NOMO-1 treated with dmso at 0.1 percent for 144 hours (cell line): Measurements from ENCODE around the gene NSD1.
"Not testable (repeated sequence)": the region's sequence is repeated elsewhere in the genome, so short reads cannot be mapped to it uniquely, and the experiment has no call there.

Source experiments
- DNase-seq: peaks from one replicate; lab custom pipeline; 2025; ENCODE audit not compliant: unreplicated experiment; lab: John Stamatoyannopoulos, UW

Gene NSD1

DNA sequence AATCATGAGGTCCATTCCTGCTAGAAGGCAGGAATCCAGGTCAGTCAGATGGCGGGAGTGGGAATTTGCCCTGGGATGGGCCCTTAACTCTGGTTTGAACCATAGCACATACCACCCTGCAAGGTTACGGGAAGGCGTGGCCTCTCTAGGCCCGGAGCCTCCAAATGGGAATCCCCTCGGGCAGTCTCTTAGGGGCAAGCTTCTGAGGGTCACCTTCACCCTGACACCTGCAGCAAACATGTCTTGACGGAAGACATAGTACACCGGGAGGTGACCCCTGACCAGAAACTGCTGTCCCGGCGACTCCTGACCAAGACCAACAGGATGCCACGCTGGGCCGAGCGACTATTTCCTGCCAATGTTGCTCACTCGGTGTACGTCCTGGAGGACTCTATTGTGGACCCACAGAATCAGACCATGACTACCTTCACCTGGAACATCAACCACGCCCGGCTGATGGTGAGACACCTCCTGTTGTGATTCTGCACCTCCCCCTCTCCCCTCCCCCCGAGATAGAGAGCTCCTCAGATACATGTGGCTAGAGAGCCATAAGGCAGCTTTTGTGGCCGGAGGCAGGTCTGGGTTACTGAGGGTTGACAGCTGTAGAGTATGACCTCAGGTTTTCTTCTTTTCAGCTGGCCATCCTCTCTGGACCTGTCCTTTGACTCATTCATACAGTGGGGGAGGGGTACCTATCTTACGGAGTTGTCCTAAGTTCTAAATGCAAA is 171.0 kb downstream of the NSD1 start:
- DNase-seq, result no peak

DNA sequence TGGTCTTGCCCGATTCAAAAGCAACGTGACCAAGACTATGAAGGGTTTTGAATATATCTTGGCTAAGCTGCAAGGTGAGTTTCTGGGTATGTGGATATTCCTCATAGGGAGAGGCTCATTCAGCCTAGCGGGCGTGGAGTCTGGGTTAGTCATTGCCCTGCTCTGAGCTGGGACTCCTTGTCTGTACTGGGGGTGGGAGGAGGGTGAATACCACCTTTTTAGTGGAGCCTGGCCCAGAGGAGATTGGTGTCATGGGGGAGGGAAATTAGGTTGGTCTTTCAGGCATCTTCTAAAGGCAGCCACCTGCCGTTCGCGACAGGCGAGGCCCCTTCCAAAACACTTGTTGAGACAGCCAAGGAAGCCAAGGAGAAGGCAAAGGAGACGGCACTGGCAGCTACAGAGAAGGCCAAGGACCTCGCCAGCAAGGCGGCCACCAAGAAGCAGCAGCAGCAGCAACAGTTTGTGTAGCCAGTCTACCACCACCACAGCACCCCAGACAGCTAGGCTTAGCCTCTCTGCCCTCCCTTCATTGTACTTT is 172.6 kb downstream of the NSD1 start:
- DNase-seq, result not testable (repeated sequence)

DNA sequence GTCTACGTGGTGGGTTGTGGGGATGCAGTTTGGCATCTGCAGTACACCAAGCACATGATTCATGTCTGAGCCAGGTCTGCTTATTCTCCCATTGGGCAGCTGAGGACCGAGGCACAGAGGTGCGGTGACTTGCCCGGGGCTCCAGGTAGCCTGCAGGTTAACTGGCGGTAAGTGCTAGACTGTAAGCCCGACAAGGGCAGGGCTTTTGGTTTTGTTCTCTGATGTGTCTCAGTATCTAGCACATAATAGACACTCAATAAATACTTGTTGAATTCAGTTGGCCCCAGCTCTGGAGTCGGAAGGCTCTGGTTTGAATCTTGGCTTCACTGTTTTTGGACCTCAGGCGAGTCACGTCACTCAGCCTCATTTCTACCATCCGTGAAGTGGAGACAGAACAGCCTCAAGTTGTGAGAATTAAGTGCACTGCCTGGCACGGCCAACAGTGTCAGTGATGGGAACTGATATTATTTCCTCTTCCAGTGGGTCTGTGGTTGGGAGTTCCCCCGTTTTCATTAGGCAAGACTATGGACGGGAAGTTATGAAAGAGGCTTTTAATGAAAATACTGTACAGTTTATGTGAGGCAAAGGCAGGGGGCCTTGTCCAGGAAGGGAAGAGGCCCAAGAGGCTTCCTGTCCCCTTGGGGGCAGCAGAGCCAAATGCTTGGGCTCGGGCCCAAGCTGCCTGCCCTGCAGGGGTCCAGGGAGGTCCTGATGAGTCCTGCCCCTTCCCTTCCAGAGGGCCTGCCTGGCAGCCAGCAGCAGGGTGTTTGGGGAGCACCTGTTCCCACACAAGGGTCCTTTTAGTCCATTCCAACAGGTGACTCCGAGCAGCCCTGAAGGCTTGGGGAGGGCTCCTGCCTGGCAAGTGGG is 173.3 kb downstream of the NSD1 start:
- peak; percentile 96 for DNase-seq

DNA sequence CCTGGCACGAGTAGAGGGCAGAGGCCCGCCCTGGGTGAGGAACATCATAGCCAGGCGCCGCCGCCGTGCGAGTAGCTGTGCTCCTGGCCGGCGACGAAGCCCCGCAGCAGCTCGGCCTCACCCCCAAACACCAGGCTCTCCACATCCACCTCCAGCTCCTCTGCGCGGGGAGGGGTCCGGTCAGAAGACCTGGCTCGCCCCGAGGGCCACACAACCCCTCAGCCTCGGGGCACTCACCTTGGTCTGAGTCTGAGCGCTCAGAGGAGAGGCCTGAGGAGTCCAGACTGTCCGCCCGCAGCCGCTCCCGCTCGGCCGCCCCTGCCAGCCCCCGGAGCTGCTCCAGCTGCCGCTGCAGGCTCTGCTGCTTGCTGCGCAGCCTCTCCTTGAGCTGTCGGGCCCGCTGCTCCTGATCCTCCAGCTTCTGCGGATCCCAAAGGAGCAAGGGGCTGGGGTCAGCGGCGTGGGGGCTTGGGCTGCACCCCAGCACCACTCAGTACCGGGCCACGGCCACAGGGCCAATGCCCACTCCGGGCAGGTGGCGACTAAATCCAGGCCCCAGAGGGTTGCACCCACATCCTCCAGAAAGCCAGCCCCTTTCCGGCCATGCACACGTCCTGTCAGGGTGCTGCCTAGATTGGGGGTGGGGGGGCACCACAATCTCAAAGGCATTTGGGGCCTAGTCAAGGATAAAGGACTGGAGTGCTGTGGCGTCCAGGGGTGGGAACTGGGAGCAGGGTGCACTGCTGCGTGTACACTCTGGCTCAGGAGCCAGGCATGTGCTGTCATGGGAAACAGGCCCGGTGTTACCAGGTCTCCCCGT is 174.2 kb downstream of the NSD1 start:
- peak; percentile 20 for DNase-seq

DNA sequence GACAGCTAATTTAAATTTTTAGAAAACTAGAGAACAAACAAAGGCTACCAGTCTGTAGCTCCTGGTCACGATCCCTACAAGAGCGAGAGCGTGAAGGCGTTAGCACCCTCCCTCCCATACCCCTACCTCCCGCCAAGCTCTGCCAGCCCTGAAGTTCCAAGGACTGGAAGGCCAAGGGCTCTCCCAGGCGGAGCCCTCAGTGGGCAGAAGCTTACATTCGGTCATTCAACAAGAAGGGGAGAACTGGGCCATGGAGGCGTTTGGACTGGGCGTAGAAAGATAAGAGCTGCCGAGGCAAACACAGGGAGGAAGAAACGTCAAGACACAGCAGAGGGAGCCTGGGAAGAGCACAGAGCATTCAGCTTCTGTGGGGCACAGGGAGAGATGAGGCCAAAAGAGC is 175.2 kb downstream of the NSD1 start:
- DNase-seq, result no peak

DNA sequence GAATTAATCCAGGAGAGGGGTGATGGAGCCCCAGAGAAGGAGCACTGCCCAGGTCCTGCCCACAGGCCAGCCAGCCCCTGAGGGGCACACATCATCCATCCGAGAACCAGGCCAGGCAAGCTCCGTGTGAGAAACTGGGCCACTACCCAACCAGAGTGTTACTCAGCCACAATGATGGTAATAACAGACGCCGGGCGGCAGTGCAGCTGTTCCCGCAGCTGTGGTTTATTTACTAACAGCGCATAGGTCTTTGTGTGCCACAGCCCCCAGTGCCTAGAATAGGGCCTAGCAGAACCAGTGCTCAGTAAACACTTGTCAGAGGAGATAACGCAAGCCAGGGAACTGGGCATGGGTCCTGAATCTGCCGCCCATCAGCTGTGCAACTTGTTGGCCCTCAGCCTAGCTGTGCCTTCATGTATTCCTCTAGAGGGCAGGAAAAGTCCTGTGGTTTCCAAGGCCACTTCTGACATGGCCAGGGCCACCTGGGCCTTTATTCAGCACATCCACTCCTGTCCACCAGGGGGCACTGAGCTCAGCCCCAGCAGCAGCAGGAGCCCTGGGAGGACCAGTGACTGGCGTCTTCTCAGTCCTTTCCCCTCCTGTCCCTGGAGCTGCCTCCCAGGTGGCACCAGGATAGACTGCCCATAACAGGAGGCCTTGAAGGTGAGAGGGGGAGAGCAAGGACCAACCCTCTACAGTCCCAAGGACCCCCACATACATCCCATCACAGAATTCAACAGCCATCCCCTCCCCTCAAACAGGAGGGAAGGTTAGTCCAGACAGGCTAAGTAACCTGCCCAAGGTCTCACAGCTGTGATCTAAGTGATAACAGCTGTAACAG is 176.0 kb downstream of the NSD1 start:
- peak; percentile 38 for DNase-seq

DNA sequence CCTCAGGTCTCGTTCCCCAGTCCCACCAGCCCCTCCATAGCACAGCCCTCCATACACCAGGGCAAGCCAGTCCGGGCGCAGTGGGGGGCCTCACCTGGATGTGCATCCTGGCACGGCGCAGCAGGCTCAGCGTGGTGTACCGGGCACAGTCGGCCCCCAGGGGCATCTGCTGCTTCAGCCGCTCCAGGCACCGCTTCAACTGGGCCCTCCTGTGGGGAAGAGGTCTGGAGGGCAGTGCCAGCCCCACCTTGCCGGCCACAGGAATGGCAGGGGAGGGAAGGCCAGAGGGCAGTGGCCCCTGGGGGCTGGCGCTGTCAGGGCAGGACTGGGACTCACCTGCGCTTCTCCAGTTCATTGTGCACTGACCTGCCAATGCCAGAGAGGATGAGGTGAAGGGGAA is 176.8 kb downstream of the NSD1 start:
- no peak for DNase-seq

DNA sequence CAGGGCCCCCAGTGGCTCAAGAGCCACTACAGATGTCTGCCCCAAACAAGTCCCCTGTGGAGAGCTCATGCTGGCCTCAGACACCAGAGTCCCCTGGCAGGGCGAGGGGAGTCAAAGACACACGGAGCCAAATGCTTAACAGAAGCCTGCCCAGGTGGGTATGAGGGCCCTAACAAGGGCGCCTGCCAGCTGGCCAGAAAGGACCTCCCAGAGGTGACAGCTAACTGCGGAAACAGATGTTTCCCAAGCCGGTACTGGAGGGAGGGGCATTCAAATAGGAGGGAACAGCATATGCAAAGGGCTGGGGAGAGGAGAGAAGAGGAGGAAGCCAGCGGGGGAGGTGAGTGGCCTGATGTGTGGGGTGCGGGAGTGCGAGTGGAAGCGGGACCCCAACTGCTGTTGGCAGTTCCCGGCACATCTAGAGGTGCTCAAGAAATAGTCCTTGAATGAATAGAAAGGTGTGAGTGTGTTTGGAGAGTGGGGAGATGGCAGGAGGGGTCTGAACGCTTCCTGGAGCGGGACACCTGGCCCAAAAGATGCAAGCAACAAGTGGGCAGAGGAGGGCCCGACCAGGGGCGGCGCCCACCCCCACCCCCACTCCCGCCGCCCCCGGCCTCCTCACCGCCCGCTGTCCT is 177.3 kb downstream of the NSD1 start:
- peak; percentile 60 for DNase-seq

DNA sequence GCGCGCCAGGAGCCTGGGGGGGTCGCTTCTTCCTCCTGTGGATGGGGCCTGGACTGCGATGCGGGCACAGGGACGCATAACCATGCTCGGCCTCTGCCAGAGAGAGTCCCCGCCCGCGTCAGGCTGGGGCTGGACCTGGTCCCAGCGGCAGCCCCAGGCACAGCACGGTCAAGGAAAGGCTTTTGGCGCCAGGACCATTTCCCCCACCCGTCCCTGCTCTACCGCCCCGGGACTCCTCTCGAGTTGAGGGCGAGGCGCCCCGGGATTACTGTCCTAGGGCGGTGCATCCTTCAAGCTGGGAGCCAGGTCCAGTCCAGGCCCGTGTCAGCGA is 177.8 kb downstream of the NSD1 start:
- no peak for DNase-seq

DNA sequence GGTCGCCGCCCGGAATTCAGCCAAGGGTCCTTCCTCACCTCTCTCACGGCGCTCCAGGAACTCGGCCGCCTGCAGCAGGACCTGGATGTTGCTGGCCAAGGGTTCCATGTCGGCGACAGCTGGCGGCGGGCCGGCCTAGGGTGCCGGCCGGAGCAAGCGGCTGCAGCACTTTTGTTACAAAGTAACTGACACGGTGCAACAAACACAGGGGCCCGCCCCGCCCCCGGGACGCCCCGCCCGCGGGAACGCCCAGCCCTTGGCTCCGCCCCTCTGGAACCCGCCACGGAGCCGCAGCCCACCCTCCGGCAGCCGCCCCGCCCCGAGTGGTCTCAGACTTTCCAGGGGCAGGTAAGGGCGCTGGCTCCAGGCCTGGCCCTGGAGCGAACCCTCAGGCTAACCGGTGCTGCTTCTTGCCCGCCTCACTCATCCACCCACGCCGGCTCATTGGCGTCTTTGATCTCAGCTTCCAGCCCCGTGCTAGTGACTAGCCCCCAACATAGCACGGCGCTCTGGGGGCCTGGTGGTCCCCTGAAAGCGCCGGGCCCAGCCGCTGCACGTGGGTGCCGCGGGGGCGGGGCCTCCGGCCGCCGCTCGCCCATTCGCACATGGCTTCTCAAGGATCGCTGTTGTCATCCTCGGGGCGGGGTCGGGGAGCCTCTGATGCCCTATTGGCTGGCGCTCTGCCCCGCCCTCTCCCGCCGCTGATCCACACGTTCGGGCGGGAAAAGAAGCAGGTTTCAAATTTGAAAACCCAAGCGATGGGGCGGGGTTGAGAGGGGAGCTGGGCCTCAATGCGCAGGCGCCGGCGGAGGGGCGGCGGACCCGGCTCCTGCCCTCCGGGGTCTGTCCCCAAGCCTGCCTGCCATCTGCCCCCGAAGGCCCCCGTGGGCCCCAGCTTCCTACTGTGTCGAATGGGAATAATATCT is 178.4 kb downstream of the NSD1 start, which contains the start of gene MXD3:
Gene MXD3, minus strand, starts transcription at position 176 of the 926 bp plus-strand sequence. Its CDS starts 68 bp downstream, at position 108.
- peak; percentile 97 for DNase-seq

DNA sequence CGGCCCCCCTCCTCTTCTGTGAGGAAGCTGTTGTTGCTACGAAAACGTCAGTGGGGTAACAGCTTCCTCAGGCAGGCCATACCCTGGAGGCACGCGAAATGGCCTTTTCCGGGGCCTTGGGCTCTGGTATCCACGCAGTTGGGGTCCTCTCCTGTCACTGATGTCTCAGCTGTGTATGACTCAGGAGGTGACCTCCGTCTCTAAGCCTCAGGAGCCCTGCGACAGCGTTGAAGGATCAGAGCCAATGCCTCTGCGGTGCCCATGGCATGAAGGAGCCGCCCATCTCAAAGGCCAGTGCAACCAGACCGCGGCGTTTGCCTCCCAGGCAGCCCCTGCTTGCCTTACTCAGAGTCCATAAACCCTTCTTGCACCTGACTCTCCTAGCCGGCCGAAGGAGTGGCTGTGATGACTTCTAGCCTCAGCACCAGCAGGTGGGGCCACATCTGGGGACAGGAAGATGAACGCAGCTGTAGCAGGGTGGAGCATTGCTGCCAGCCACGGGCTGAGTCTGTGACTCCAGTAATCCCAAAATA is 179.1 kb downstream of the NSD1 start:
- DNase-seq, result no peak

DNA sequence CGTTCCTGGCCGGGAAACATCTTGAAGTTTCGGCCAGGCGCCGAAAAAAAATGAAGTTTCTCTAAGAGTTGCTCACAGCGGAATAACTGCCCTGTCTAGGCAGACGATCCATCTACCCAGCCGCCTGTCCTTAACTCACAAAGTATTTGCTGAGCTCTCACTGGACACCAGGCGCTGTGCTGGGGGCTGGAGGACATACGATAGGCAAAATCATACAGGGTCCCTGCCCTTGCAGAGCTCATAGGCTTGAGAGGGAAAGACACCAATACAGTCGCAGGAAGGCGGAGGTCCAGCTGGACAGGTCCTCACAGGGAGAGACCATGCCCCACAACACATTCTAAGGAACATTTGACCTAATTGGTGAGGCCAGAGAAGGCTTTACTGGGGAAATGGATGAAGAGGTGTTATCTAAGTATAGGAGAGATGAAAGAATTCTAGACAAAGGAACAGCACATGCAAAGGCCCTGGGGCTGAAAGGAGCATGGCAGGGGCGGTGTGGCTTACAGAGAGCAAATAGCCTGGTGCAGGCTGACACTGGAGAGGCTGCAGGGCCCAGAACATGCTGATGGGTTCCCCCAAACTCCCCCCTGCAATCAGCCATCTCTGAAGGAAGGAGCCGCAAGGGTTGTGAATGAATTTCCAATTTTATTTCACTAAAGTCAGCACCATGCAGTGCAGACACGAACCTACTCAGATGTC is 180.1 kb downstream of the NSD1 start:
- DNase-seq, result no peak

DNA sequence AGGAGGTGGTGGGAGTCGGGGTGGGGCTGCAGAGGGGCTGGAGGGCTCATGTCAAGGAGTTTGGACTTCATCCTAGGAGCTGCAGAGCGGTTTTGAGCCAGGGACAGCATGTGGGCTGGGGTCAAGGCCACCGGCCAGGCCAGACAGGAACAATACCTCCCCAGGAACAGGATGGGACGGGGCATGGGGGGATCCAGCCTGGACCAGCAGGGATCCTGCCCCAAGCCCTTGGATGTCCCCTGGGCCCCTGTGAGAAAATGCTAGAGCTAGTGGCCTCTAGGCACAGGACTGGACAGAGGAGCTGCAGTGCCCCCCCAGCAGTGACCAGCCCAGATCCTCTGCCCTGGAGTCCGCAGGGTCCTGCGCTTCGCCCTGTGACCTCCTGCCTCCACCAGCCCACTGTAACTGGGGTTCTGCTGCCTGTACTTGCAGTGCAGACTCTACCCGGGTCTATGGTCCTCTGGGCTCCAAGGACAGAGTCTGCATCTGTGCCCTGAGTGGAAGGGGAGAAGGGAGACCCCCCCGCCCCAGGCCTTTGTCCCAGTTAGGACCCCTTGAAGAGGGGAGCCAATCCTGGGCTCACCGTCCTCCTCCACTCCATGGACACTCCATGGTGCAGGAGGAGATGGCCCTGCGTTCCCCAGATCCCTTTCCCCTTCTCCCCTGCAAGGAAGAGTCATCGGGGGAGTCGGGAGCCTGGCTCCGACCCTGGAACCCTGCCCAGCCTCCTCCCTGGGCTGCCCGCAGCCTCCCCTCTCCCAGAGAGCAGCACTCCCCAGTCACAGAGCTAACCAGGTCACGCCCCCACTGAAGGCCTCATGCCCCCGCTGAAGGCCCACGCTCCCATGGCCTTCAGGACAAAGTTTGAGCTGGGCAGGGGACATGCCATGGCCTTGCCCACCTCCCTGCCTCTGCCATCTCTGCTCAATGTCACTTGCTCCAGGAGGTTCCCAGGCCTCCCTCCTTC is 181.1 kb downstream of the NSD1 start:
- DNase-seq, result no peak

DNA sequence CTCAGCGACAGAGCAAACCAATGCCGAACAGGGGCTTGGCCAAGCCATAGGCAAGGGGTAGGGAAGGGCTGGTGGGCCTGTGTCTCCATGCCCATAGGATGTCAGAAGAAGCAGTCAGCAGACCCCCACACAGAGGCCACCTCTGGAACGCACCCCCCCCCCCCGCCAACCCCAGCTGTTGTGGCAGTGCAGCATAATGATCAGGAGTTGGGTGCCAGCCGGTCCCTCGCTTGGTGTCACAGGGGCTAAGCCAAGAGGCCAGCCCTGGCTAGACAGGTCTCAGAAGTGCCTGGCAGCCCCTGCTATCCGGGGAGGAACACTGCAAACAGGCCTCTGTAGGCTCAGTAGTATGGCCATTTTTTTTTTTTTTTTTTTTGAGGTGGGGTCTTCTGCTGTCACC is 181.8 kb downstream of the NSD1 start:
- no peak for DNase-seq

DNA sequence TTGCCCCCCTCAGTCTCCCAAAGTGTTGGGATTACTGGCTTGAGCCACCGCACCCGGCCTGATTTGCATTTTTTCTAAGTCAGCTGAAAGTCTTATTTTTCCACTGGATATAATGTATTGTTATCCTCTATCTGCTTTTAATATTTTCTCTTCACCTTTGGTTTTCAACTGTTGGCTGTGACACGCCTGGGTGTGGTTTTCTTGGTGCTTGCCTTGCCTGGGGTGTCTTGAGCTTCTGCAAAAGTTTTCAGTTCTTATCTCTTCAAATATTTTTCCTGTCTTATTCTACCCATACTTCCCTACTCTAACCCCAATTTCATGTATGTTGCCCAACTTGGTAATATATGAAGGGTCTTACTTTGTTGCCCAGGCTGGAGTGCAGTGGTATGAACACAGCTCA is 182.4 kb downstream of the NSD1 start:
- no peak for DNase-seq

DNA sequence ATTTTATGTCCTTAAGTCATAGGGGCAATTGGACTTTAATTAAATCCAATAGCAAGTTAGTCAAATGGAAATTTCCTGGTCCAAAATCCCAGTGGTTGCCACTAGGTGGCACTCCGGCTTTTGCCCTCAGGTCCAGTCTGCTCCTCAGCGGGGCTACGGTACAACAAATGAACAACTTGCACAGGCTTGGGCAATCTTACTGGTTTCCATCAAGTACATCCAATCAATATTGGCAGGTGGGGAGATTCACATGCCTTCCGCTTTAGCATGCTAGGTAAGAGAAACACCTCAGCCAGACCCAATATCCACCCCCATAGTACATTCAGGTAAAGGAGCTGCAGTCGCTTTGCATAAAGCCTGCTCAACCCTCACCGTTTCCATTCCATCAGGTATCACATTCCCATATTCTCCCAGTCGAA is 184.4 kb downstream of the NSD1 start:
- DNase-seq, result peak; percentile 52
